Measurements from ENCODE around the gene RDH5.

GRCh38 chr12:55743406-55744339 lies 23.5 kb downstream of the RDH5 start:
- TF ChIP-seq CTCF (conservative IDR thresholded peaks at IDR 0.05): no peak
- no peak for TF ChIP-seq EZH2 (IDR thresholded peaks at IDR 0.05; ENCODE audit: low read depth)
